IPS-15b (cell line): ENCODE measurements around the gene MMP24.
A peak's percentile ranks its signal among the peaks of the same experiment; 100 is the strongest.

ENCODE experiments used
- H3K27me3 ChIP-seq: one replicate; pipeline ENCODE4 v1.6.1; 2013; ENCODE audit warnings: low read length; ENCODE audit not compliant: control insufficient read depth, insufficient read depth
- H3K36me3 ChIP-seq: one replicate; pipeline ENCODE4 v1.6.1; 2013; ENCODE audit warnings: low read length; ENCODE audit not compliant: control insufficient read depth, insufficient read depth
- H3K4me1 ChIP-seq: one replicate; pipeline ENCODE4 v1.6.1; 2013; ENCODE audit warnings: mild to moderate bottlenecking, low read length; ENCODE audit not compliant: control insufficient read depth, insufficient read depth
- H3K4me3 ChIP-seq: one replicate; pipeline ENCODE4 v1.5.1; 2013; ENCODE audit warnings: low read depth, low read length
- H3K9ac ChIP-seq: one replicate; pipeline ENCODE4 v1.6.1; 2013; ENCODE audit warnings: low read depth, mild to moderate bottlenecking, low read length
- H3K9me3 ChIP-seq: one replicate; pipeline ENCODE4 v1.6.1; 2013; ENCODE audit warnings: mild to moderate bottlenecking, low read length; ENCODE audit not compliant: control insufficient read depth, insufficient read depth

Gene MMP24

DNA sequence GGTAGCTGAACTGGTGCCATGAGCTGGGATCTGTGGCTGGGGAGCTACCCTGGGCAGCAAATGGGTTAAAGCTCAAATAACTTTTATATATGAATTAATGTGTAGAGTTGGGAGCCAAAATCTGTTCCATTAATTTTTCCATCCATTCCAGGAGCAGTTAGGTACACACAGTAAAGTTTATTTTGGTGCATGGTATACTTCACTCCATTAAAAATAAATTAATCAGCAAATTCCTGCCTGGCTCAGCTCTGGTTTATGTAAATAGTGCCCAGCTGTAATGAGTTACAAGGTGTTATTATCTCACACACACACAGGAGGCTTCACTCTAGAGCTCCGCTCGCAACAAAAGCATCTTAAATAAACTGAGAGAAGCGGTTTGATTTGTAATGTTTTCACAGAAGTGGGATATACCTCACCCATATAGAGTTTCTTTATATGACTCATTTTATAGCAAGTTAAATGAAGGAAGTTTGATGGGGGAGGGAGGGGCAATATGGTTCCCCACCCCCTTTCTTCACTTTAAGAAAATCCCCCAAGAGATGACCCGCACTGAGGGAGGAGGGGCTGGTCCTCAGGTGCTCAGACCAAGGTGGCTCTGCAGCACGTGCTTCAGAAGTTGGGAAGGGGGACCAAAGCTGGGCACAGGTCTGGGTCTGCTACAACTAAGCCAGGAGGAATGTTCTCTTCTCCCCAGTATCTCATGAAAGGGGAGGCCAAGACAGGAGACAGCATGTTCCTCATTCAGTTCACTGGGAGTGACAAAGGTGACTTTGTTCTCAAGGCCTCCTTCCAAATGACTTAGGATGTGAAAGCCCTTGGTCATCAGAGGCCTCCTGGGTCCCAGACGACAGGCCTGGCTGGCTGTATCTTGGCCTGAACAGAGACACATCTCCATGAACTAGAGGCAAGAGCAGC, 76.2 kb downstream of the MMP24 start:
- H3K4me3 ChIP-seq = no peak overlapping the region
- H3K36me3 ChIP-seq = no peaks in the 10 kb centered on the region
- no peaks in the 10 kb centered on the region for H3K27me3 ChIP-seq
- no peak overlapping the region for H3K9ac ChIP-seq
- peaks cover 2% of the 10 kb centered on the region for H3K4me1 ChIP-seq
- H3K9me3 ChIP-seq = no peaks in the 10 kb centered on the region

DNA sequence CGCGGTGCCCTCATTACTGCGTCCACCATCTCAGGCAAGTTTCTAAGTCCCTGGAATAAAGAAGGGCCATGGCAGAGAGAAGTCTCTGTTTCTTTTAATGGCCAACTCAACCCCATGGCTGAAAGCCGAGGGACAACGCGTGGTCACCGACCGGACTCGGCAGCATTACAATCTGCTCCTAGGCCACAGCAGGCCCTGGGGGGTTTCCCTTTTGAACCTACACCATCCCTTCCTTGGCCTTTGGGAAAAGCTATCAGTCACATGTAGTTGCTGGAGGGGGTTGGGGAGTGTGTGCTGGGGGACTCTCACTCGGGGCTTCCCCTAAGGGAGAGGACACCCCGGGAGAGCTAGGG, 76.9 kb downstream of the MMP24 start:
- no peaks in the 10 kb centered on the region for H3K9me3 ChIP-seq
- no peak overlapping the region for H3K9ac ChIP-seq
- H3K36me3 ChIP-seq = no peaks in the 10 kb centered on the region
- H3K4me1 ChIP-seq = peaks cover 2% of the 10 kb centered on the region
- no peak overlapping the region for H3K4me3 ChIP-seq
- no peaks in the 10 kb centered on the region for H3K27me3 ChIP-seq

DNA sequence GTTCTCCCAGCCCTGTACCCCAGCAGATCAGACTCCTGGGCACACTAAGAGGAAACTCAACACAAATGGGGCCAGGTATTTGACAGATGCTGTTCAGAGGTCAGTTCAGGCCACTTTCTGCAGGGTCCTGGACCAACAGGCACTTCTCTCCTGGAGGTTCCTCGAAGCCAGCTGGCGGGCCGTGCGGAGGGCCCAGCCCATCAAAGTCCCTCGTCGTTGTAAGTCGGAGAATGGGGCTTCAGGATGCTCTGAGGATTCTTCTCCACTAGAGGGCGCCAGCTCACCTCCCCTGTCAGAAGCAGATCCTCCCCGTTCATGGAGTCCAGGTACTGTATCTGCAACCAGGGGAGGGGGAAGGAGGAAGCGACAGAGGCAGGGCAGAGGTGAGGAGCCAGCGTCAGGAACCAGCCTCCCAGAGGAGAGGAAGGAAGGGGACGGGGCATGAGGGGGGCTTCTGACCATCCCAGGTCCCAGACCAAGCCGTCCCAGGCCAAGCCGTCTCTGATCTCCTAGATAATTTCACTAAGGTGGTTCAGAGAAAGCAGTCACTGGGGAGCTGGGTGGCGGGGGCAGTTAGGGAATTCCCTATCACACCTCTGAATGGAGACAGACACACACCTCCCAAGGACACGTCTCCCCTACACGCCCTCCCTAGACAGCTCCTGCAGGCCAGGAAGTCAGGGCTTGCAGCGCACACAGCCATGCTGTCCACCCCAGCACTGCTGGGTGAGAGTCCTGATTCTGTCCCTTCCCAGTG, 77.4 kb downstream of the MMP24 start:
- Histone ChIP-seq H3K36me3 (no peaks in the 10 kb centered on the region), H3K27me3 (no peaks in the 10 kb centered on the region), H3K9ac (peak overlapping the region; percentile 76), H3K9me3 (no peaks in the 10 kb centered on the region), H3K4me1 (peaks cover 2% of the 10 kb centered on the region), H3K4me3 (peak overlapping the region; percentile 42)

DNA sequence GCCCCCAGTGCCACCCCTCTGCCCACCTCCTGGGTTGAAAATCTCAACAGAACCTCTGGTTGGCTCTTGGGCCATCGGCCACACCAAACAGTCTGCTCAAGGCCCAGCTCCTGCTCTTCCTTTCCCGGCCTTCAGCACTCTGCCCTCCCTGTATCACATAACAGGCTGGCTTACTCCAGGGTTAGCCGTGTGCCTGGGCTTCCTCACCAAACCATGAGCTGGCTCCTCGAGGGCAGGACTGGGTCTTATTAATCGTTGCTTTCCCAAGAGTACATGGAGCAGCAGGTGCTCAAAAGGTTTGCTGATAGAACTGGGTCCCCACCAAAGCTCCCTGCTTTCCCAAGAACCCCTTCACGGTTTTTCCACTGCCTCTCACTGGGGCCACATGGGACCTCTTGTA, 78.5 kb downstream of the MMP24 start:
- no peak overlapping the region for H3K4me3 ChIP-seq
- H3K36me3 ChIP-seq = no peaks in the 10 kb centered on the region
- no peaks in the 10 kb centered on the region for H3K27me3 ChIP-seq
- H3K4me1 ChIP-seq = peaks cover 2% of the 10 kb centered on the region
- H3K9me3 ChIP-seq = no peaks in the 10 kb centered on the region
- no peak overlapping the region for H3K9ac ChIP-seq

DNA sequence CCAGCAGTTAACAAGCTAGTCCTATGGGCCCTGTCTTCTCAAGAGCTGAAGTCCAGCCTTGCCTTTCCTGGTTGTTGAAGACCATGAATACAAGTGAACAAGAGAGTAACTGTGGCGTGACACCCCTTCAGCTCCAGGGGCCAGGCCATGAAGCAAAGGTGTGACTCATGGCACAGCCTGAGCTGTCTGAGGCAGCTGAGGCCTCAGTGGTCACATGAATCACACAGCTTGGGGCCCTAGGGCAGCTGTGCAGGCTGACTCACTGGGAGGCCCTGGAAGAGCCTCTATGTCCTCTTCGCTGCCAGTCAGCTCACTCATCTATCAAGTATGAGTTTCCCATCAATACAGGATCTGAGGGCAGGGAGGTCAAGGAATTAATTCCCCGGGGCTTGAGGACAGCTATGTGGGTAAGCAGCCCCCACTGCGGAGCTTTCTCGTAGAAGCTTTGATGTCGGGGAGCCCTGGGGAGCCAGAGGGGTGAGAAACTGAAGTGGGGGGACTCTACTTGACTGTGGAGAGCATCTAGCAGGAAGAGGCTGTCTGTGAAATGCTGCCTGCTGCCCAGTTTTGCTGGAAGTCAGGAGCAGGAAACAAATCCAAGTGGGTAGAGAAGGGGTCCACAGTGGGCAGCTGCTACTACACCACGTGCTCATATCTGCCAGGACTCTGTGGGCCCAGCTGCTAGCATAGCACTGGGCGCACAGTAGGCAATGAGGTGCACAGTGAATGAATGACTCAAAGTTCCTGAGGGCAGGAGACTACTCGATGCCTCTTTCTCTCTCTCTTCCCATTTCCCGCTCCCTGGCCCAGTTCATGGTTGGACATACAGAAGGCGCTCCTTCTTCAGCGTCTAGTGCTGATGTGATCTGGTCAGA, 79.4 kb downstream of the MMP24 start:
- Histone ChIP-seq H3K9ac (no peak overlapping the region), H3K36me3 (no peaks in the 10 kb centered on the region), H3K27me3 (no peaks in the 10 kb centered on the region), H3K4me3 (no peak overlapping the region), H3K4me1 (peaks cover 2% of the 10 kb centered on the region), H3K9me3 (no peaks in the 10 kb centered on the region)

DNA sequence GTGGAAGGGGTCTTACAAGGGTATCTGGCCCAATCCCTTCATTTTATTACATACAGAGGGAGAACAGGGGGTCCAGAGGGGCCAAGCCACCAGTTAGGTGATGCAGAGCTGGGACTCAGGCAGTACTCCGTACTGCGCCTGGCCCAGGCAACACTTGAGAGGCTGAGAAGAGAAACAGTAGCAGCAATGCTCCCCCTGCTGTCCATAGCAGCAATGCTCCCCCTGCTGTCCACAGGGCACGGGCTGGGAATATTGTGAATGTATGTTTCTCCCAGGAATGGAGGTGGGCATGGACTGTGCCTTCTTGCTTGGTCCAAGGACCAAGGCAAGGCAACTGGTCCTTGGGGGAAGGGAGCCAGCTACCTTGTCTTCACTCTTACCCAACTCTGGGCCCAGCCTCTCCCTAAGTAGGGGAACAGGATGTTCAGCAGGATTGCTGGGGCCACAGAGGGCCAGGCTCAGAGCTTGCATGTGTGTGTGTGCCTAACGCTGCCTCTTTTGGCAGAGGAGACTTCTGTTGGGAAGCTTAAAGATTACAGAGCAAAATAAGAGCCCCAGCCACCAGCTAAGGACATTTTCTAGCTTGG, 80.5 kb downstream of the MMP24 start:
- H3K4me1 ChIP-seq = peaks cover 5% of the 10 kb centered on the region
- H3K4me3 ChIP-seq = no peak overlapping the region
- no peaks in the 10 kb centered on the region for H3K9me3 ChIP-seq
- no peak overlapping the region for H3K9ac ChIP-seq
- H3K36me3 ChIP-seq = no peaks in the 10 kb centered on the region
- H3K27me3 ChIP-seq = no peaks in the 10 kb centered on the region

DNA sequence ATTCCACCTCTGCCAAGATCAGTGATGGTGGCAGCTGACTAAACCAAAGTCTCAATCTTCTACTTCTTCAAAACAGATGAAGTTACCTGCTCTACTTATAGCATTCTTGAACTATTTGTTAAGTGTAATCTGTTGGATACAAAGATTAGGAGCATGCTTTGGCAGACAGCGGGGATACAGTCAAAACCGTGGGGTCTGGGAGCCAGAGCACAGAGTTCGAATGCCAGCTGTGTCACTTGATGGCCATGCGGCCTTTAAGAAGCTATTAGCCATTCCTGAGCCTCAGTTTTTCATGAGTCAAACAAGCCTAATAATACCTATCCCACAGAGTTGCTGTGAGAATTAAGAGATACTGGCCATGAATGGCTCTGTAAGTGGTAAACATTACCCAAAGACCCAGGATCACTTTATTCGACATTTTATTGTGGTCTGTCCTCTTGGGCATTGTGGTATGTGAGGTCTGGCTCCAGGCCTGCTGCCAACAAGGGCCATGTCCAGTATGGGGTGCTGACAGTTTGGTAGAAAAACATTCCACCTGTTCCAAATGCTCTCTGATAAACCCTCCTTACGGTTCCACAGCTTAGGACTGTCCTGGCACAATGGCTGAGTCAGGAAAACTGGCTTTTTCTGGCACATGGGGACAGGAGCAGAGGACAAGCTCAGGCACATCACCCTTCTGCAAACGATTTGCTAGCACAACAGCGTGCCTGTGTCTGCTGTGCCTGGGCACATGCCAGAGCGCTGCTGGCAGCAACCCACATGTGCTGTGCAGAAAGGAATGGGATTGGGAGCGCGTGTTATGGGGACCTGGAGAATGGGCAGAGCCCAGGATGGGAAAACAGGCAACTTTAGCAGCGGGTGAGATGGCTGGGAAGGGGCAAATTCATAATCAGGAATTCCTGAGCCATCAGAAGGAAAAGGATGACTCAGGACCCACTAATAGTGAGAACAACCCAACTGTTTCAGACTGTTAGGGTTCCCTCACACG, 81.5 kb downstream of the MMP24 start:
- Histone ChIP-seq H3K4me1 (peaks cover 5% of the 10 kb centered on the region), H3K36me3 (no peaks in the 10 kb centered on the region), H3K9ac (no peak overlapping the region), H3K9me3 (no peaks in the 10 kb centered on the region), H3K27me3 (no peaks in the 10 kb centered on the region), H3K4me3 (no peak overlapping the region)

DNA sequence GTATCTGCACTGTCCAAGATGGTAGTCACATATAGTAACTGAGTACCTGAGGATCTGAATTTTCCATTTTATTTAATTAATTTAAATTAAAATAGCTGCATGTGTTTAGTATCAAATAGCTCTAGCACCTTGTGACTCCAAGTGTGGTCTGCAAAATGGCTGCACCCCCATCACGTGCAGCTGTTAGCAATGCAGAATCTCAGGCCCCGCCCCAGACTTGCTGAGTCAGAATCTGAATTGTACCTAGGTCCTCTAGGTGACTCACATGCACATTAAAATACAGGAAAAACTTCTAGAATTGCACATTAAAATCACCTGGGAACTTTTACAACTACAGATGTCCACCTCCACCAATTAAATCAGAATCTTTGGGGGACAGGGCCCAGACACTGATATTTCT, 84.9 kb downstream of the MMP24 start:
- H3K4me3 ChIP-seq = no peak overlapping the region
- no peaks in the 10 kb centered on the region for H3K36me3 ChIP-seq
- H3K4me1 ChIP-seq = peaks cover 4% of the 10 kb centered on the region
- H3K27me3 ChIP-seq = no peaks in the 10 kb centered on the region
- H3K9ac ChIP-seq = no peak overlapping the region
- no peaks in the 10 kb centered on the region for H3K9me3 ChIP-seq

DNA sequence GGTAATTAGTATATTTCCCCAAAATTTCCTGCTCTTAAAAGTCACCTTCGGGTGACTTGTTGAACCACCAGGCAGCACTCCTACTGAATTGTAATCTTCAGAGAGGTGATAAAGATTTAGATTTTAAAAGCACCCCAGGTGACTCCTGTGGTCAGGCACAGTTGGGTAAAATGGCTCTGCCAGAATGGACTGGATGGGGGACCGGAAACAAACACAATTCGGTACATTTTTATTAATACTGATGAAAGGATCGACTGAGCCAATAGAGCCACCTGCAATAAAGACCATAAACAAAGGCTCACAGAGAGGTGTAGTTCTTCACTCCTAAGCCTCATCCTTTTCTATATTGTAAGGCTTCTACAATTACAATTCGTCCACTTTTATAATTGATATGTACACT, 85.3 kb downstream of the MMP24 start:
- Histone ChIP-seq H3K4me1 (peaks cover 4% of the 10 kb centered on the region), H3K4me3 (no peak overlapping the region), H3K9me3 (no peaks in the 10 kb centered on the region), H3K27me3 (no peaks in the 10 kb centered on the region), H3K36me3 (no peaks in the 10 kb centered on the region), H3K9ac (no peak overlapping the region)

DNA sequence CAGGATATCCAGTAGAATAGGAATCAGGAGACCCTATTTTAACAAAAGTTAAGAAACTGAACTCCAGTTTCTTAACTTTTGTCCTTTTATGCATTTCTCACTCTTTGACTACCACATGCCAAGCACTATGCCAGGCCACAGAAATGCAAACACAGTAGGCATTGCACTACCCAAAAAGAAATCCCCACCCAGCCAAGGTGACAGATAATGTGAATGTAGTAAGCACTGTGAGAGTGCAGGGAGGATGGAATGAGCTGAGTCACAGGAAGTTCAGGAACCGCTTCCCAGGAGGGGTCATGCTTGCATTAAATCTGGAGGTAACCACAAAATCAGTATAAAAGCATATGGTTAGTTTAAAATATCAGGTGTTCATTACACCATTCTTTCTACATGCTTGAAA, 85.8 kb downstream of the MMP24 start:
- Histone ChIP-seq H3K27me3 (no peaks in the 10 kb centered on the region), H3K36me3 (no peaks in the 10 kb centered on the region), H3K4me3 (no peak overlapping the region), H3K9ac (no peak overlapping the region), H3K9me3 (no peaks in the 10 kb centered on the region), H3K4me1 (peaks cover 4% of the 10 kb centered on the region)
